Amniotic stem cell (primary cell): ENCODE measurements around the gene GPC4.

ENCODE experiments used
- DNase-seq: peaks from one replicate; lab custom pipeline; 2025; lab: John Stamatoyannopoulos, UW

The GPC4 gene

DNA sequence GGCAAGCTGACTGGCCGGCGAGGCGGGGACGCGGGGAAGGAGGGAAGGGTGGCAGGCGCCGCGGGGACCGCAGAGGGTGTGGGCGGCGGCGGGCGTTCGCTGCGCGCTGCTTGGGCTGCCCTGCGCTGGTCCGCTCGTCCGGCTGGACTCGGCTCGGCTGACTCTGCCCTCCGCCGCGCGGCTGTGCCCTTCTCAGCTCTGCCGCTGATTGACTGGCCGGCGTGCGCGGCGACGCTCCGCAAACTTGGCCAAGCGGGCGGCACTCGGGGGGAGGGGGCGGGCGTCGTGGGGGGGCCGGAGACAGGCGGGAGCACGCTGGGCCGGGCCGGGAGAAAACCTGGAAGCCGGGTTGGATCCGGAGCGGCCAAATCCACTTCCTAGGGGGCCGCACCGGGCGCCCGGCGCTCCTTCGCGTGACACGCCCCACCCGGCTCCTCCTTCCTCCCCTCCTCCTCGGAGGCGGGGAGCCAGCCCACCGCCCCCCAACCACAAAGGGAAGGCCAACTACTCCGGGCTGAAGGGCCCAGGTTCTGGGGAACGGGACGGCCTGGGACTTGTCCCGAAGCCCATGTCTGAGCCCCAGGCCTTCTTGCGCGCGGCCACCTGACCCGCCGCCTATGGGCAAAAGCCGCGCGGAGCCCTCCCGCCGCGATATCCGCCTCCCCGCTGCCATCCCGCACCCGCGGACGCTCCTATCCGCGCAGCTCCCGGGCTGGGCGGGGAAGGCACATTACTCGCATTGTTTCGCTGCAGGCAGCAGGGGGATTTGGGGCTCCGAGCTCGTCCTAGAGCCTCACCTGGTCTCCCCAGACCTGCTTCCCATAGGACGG is at the start of gene GPC4:
Gene GPC4, minus strand, starts transcription at position 214 of the 830 bp plus-strand sequence. CDS start 524 bp downstream, outside the sequence.
- no peak for DNase-seq

DNA sequence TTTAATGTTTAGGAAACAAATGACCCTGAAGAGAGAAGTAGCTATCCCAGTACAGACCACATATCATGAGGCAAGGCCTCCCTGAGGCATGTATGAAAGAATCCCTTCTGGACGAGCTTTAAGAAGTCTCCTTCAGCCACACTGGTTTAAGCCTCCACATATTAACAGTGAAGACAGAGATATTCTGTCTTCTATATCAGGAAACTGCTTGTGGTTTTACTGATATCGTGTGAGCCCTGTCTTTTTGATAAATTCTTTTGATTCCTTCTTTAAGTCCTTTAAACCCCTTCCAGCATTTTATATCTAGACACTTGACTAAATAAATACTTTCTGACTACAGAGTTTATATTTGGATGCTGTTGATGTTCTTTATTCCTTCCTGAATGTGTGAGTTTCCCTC is 45.9 kb upstream of the GPC4 start:
- DNase-seq = no peak

DNA sequence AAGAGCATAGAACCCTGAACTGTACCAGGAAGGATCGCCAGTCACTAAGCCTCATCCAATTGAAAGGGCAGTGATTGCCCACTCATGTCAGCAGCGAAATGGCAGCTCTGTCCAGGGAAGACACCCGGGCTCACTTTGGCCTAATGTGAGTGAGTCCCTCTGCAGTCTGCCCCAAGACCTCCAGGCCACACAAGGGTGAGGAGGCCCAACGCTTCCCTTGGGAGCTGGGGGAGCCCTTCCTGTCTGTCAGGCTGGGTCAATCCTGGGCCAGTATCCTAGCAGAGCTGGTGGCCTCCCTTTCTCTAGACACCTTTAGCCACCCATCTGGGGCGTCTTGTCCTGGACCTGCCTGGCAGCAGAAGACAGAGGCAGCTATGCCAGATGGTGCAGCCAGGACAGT is 39.6 kb upstream of the GPC4 start:
- no peak for DNase-seq

DNA sequence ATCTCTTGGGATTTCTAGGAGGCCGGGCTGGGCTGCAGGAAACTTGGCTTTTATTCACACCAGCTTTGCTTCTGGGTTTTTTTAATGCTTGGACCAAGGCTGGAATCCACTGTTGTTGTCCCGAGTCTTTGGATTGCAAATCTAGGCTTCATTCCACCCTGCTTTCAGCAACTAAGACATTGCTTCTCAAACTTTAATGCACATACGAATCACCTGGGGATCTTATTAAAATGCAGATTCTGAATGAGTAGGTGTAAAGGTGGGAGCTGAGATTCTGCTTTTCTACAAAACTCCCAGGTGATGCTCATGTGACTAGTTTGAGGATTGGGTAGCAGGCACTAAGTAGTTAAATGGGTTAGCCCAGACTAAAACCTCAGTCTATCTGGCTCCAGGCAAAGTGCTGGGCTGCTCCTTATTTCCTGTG is 39.2 kb upstream of the GPC4 start:
- no peak for DNase-seq

DNA sequence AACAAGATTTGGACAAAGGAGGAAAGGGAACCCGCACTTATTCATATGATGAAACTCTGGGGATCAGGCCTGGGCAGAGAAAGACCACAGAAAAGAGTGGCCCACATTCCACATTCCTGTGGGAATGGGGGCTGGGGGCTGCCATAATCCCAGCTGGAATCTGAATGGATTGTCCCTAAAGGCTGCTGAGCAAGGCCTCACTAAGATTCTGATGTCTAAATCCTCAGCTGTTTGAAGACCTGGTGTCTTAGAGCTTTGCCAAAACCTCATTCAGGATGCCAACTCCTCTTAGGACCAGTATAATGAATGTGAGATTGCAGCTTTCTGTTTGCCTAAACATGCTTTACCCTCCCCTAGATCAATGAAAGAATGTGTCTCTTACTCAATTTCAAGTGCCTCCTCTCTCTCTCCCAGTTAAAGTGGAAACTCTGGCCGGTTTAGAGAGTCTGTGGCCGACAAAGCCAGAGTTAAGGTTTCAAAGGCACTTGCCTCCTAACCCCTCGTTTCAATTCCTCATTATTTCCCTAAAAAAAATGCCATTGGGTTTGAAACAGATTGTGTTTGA is 33.3 kb upstream of the GPC4 start:
- no peak for DNase-seq

DNA sequence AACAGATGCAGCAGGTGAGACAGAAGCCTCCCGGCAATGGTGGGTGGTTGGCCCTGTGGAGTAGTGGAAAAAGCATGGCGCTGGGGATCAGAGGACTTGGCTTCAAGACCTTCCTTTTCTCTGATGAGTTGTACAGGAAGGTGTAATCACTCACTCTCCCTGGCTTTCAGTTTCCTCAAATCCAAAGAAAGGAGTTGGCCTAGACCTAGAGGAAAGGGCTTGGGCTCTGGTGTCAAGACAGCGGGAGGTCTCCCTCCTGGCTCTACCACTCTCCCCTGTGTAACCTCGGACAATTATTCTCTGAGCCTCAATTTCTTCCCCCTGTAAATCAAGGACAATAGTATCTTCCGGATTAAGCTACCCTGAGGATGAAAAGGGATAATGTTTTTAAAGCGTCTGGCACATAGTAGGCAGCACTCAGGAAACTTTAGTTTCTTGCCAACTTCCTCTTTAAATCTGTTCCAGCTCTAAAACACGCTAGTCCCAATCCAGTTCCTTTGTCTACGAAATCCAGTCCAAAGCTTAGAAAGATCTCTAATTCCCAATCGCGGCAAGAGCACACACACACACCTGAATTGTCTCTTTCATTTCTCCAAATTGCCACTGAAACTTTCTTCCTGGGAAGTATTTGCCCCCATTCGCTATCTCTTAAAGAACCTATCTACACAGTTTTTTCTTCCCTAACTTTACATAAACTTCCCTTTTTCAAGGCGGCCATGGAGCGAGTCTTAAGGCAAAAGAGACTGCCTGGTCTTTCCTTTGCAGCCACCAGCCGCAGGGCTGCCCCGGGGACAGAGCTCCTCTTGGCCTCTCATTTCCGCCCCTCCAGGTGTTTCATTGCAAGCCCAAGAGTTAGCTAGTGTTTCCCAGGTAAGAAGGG is 29.9 kb upstream of the GPC4 start:
- DNase-seq = no peak

DNA sequence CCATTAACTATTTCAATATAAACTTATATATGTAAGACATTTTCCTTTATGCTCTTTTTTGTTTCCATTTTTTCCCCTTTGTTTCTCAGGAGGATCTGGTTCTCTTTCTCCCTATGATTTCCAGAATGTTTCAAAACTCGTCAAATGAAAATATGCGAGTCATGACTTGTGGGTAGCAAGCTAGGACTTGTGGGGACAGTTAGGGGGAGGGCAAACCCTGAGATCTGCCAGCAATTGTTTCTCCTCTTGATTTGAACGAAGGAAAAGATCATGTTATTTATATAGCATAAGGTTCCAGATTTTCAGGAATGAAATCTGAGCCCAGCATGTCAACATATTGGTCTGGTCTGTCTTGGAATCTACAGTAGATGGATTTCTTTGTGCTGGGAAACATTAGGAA is 28.9 kb upstream of the GPC4 start:
- DNase-seq = no peak

DNA sequence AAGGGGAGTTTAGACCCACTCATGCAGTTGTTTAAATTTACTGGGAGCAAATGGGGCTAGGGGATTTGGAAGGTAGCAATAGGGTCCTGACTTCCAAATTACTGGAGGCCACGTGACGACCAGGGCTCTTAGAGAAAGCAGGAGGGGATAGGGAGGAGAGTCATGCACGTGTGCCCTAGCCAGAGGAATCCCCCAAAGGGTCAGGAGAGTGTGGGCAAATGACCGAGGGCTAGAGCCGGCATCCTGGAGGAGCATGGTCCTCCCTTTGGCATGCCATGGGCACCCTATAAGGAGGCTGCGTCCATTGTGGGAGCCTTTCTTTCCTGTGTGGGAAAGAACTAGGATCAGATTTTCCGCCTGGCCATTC is 25.5 kb upstream of the GPC4 start:
- DNase-seq = no peak

DNA sequence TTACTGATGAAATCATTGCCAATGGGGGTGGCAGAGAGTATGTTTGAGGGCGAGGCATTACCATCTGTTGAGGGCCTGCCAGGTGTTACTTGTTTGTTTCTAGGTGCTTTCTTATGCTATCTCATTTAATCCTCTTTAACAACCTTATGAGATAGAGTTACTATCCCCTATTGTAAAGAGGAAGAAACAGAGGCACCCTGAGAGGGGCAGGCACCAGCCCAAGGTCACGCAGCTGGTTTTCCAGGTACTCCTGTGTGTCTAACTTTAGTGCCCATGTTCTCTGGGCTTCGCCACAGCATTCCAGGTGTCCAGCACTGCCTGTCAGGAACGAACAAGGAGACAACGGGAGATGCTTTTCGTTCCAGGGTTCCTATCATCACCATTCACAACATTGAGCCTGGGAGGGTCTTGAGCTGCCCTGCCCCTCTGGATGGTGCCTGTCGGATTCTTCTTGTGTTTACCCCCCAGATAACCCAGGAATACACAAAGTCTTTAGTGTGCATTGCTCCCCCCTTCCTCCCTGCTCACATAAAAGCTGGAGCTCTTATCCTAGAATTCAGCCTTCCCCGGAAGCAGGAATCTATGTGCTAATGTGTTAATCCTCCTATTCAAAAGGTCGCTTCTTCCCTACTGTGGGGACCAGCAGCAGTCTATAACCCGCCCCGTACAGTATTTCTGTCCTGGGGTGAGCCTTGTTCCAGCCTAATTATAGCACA is 24.9 kb upstream of the GPC4 start:
- no peak for DNase-seq

DNA sequence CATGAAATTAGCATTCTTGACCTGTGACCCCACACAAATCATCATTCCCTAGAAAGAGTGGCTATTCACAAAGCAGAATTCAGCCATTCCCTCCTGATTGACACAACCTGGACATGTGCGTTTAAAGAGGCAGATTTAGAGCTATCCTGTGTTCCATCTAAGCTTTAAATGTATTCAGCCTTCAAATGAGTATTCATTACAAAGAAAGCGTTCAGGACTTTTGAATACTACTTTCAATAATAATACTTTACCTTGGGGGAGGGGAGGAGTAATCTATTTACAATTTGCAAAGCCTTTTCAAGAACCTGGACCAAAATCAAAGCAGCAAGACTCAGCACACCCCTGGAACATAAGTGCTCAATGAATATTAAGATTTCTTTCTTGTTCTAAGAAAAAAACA is 22.5 kb upstream of the GPC4 start:
- DNase-seq = no peak

DNA sequence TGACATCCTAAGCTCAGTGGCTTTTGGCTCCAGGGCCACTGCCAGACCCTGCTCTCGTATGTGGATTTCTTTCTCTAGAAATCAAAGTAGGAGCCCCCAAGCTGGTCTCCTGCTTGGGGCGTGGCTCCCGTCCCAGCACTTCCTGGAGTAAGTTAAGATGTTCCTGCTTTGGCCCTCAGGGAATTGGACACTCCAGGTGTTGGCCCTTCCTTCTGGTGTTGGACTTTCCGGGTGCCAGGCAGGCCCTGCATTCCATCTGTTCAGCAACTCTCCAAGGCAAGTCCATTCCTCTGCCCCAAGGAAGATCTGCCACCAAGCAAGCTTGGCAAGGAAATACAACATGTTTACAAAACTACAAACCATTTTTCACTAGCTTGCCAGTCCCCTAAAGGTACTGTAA is 22.1 kb upstream of the GPC4 start:
- no peak for DNase-seq

DNA sequence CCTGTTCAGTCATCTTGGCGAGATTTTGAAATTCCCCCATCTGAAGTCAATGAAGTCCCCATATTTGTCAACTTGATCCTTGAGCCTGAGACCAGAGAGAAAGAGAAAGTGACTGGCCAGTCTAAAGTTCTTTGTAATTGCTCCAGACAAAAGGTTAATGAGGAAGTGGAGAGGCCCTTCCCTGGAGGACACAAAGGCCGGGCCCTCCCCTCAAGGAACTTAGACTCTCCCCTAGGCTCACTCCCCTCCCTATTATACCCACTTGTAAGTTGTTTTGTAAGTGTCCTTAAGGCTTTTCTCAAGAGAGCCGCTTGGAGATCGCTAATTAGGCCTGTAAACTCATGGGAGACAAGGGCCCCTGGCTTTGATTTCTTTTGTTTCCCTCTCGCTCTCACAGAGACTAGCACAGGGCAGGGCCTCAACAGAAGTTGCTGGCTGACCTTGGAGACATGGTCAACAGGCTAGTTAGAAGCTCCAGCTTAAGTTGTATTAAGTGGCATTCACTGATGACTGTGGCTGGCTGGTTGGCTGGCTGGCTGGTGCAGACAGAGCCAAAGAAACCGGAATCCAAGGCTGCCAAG is 20.3 kb upstream of the GPC4 start:
- no peak for DNase-seq

DNA sequence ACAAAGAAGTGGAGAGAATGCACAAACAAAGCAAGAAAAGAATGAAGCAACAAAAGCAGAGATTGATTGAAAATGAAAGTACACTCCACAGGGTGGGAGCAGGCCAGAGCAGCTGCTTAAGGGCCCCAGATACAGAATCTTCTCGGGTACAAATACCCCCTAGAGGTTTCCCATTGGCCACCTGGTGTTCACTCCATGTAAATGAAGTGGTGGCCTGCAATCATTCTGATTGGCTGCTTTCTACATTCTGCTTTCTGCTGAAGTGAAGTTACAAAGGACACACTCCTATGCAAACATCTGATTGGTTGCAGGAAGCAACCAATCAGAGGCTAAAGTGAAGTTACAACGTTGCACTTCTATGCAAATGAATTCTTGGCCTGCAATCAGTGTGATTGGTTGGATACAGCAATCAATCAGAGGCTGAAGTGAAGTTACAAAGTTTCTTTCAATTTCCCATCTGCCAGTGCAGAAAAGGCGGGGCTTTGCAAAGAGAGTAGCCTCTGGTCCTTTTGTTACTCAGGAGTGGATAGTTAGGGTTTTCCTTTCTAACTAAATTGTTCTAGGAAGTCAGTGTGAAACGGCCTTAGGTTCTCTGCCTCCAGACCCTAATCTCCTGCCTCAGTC is 19.0 kb upstream of the GPC4 start:
- no peak for DNase-seq

DNA sequence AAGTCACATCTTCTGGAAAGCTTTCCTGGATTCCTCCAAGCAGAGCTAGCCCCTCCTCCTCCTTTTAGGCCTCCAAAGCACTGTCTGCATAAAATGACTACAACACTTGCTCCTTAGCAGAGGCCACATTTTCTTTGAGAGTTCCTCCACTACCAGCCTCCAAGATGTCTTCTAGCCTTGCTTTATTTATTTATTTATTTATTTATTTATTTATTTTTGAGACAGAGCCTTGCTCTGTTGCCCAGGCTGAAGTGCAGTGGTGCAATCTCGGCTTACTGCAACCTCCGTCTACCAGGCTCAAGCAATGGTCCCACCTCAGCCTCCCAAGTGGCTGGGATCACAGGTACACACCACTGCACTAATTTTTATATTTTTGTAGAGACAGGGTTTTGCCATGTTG is 4.6 kb upstream of the GPC4 start:
- DNase-seq = no peak

DNA sequence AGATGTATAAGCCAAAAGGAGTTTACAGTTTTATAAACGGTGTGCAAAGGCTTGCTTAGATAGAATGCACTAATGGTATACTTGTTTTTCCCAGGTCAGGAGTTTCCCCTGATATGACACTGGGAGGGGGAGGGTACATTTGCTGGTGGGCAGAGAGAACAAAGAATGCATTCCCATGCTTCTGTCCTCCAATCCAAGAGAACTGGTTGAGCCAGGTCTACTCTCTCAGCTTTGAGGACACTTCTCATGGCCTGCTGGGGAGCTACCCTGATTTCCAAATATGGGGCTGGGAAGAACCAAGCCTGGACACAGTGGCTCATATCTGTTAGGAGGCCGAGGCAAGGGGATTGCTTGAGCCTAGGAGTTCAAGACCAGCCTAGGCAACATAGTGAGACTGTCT is 3.3 kb upstream of the GPC4 start:
- no peak for DNase-seq

DNA sequence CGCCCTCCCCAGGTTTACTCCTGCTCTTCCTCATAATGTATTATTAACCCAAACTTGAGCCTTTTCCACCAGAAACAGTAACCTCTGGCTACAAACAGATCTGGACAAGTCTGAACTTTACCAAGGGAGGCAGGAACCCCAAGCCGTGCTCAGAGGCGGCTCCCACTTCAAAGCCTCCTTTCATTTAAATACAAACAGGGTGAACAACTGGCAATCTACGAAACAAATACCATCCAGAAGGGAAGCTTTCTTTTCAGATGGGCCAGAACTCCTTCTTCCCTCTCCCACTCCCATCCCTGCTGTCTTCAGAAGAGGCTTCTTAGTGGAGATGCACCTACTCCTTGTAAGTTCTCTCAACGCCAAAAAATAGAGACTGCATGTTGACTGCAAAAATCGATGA is 2.1 kb upstream of the GPC4 start:
- no peak for DNase-seq

DNA sequence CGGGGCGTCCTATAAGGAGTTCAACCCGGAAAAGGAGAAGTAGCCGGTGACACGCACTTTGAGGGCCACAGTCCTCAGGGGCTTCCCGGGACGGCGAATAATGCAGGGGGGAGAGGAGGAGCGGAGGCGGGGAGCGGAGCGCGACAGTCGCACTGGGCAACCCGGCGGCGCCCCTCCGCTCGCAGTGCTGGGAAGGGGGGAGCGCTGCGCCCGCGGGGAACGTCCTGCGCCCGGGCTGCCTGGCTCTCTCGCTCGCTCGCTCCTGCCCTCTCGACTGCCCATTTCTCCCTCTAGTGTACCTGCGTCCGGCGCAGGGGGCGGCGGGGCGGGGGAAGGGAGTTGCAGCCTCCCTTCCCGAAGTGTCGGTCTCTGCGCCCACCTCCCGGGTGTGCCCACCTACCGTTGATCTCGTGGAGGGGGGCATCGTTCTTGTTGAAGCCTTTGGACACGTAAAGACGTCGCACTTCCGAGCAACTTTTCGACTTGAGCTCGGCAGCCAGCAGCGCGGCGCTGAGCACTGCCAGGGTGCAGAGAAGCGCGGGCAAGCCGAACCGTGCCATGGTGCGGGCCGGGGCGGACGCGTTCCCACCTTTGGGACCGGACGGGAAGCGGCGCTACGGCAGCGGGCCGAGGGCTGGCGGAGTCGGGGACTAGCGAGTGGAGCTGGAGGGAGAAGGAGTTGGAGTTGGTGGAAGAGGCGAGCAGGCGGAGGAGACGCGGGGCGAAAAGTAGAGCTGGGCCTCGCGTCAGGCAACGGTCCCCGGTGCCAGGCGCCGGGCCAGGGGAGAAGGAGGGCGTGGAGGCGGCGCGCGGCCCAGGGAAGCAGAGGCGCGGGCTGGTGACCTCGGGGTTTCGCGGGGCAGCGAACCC is 648 bp downstream of the GPC4 start:
- no peak for DNase-seq

DNA sequence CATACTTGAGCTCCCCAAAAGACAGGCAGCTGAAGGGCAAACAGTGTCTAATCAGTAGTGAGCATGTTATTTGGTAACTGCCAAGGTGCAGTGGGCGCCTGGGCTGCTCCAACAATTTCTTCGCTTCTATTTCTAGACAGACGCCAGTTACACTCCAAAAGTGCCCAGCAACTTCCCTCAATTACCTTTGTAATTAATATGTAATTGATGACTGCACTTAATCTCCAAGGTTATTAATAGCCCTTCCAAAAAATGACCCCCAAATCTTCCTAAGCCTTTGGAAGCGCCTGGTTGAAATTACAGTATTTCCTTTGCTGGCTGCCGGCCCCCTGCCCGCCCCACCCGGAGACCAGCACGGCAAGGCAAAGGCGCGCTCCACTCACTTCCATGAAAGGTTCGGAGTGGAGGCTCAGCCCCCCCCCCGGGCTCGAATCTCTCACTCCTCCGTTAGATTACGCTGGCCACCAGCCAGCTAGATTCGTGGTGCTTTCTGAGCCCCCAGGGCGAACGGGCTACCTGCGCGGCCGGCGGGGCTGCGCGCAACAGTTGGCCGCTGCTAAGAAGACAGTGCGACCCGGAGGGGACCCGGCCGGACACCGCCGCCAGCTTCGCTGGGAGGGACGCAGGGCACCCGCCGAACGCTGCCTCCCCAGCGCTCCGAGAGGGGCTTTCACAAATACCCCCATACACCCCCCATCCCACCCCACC is 1.9 kb downstream of the GPC4 start:
- DNase-seq = no peak

DNA sequence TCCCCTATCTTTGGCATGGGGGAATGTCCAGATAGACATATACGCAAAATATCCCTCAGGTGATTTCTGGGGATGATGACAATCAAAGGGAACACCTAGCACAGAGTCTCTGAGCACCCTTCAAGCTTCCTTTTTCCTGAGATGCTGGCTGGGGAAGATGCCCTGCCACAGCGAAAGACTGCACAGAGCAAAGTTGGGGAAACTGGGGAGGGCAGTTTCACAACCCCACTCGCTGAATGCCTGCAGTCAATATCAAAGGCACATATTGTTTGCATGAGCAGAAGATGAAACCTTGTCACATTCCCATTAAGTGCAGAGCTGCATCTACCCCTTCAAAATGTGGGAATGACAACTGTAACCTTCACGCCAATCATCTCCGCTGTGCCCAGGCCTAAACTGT is 2.6 kb downstream of the GPC4 start:
- no peak for DNase-seq

DNA sequence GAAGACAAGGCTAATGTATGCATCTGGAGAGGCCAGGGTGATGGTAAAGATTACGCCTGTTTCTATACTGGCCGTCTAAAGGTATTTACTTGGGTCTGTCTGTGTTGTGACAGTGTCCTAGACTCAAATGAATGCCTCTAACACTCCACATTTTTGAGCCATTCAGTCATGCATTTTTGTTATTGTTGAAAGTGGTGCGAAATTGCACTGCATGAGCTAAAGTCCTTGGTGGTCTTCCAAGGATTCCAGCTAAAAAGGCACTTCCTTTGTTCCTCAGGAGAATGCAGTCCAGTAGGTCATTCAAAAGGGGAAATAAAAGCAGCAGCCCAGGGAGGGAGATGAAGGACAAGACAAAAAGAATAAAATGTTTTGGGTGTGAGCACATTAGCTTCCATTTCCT is 3.0 kb downstream of the GPC4 start:
- no peak for DNase-seq
